ENCODE data around the gene AGRN.

DNA sequence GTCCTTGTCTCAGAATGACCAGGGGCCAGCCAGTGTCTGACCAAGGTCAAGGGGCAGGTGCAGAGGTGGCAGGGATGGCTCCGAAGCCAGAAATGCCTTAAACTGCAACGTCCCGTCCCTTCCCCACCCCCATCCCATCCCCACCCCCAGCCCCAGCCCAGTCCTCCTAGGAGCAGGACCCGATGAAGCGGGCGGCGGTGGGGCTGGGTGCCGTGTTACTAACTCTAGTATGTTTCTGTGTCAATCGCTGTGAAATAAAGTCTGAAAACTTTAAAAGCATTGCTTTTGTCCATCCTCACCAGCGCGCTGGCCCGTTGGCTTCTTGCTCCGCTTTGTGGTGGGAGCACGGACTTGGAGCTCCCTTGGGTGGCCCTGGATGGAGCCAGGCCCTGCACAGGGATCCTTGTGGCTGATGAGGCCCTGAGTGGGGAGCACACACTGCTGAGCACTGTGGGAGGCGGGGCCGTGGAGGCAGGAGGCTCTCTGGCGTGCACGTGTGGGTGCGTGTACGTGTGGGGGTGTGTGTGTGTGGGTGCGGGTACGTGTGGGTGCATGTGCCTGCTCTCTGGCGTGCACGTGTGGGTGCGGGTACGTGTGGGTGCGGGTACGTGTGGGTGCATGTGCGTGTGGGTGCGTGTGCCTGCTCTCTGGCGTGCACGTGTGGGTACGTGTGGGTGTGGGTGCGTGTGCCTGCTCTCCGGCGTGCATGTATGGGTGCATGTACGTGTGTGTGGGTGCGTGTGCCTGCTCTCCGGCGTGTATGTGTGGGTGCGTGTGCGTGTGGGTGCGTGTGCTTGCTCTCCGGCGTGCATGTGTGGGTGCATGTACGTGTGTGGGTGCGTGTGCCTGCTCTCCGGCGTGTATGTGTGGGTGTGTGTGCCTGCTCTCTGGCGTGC, 36.2 kb downstream of the AGRN start:
- TF ChIP-seq, protein P1, sequence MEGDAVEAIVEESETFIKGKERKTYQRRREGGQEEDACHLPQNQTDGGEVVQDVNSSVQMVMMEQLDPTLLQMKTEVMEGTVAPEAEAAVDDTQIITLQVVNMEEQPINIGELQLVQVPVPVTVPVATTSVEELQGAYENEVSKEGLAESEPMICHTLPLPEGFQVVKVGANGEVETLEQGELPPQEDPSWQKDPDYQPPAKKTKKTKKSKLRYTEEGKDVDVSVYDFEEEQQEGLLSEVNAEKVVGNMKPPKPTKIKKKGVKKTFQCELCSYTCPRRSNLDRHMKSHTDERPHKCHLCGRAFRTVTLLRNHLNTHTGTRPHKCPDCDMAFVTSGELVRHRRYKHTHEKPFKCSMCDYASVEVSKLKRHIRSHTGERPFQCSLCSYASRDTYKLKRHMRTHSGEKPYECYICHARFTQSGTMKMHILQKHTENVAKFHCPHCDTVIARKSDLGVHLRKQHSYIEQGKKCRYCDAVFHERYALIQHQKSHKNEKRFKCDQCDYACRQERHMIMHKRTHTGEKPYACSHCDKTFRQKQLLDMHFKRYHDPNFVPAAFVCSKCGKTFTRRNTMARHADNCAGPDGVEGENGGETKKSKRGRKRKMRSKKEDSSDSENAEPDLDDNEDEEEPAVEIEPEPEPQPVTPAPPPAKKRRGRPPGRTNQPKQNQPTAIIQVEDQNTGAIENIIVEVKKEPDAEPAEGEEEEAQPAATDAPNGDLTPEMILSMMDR (IDR thresholded peaks at IDR 0.05; ENCODE audit: low read length): no peak
- TF ChIP-seq EZH2phosphoT487 (IDR thresholded peaks at IDR 0.05; ENCODE audit: low read length) (no peak), EZH2 (optimal IDR thresholded peaks at IDR 0.05; ENCODE audit: low read depth, low read length) (no peak)

Measured in MM.1S (cell line).